Testis (tissue), 2 donors: ENCODE results near the gene THRSP.

Experiments
- CTCF ChIP-seq, 3 experiments: fragments of 450-650 bp in 2 of 3; fragments of 200-600 bp in 1 of 3; sonication (generic) in 1 of 3; IDR thresholded peaks; one replicate each; pipeline ENCODE4 v1.5.1; 2016 to 2019; ENCODE audit warnings: antibody characterized with exemption in 3 of 3, mild to moderate bottlenecking in 2 of 3, moderate library complexity in 1 of 3
- POLR2A ChIP-seq: fragments of 450-650 bp; IDR thresholded peaks from one replicate; pipeline ENCODE4 v1.6.1; 2017; ENCODE audit warnings: antibody characterized with exemption, mild to moderate bottlenecking, moderate library complexity

- TF ChIP-seq CTCF (IDR thresholded peaks at IDR 0.05) (no peak), POLR2A (no peak)
These were observed 24.9 kb upstream of the THRSP start for GRCh38 chr11:78038697-78039313.
